ENCODE data around the gene KRTAP5-6.

Gene KRTAP5-6

DNA sequence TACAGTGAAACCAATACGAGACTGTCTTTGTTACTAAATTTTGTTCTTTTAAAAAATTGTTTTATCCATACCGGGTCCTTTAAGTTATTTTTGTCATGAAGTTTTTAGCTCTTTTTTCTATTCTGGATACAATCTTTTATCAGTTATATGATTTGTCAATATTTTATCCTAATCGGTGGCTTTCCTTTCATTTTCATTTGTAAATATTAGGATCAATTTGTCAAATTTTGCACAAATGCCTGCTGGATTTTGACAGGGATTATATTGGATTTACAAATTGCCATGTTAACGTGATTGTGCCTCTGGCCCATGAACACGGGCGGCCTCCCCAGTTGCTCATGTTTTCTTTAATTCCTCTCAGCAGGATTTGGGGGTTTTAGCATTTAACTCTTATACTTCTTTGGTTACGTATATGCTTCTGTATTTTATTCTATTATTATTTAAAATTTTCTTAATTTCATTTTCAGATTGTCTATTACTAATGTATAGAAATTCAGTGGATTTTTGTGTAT, 20.7 kb upstream of the KRTAP5-6 start (continued):
- TF ChIP-seq KLF7 (tag by site-specific recombination; IDR thresholded peaks at IDR 0.05; ENCODE audit: borderline replicate concordance) (no peak), ZNF394 (tag by site-specific recombination; IDR thresholded peaks at IDR 0.05; ENCODE audit: borderline replicate concordance) (no peak), ZNF544 (tag by site-specific recombination; IDR thresholded peaks at IDR 0.05) (no peak), GLI2 (tag by site-specific recombination; IDR thresholded peaks at IDR 0.05; ENCODE audit: borderline replicate concordance, low read depth) (no peak), ZNF404 (tag by site-specific recombination; IDR thresholded peaks at IDR 0.05) (no peak), MYNN (tag by site-specific recombination; IDR thresholded peaks at IDR 0.05; ENCODE audit: borderline replicate concordance) (no peak)
- TF ChIP-seq, protein P1, sequence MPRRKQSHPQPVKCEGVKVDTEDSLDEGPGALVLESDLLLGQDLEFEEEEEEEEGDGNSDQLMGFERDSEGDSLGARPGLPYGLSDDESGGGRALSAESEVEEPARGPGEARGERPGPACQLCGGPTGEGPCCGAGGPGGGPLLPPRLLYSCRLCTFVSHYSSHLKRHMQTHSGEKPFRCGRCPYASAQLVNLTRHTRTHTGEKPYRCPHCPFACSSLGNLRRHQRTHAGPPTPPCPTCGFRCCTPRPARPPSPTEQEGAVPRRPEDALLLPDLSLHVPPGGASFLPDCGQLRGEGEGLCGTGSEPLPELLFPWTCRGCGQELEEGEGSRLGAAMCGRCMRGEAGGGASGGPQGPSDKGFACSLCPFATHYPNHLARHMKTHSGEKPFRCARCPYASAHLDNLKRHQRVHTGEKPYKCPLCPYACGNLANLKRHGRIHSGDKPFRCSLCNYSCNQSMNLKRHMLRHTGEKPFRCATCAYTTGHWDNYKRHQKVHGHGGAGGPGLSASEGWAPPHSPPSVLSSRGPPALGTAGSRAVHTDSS (tag by site-specific recombination; IDR thresholded peaks at IDR 0.05) = no peak

- Histone ChIP-seq H3K27ac (ENCODE audit: extremely low read depth, low read depth, low read length) (no peak overlapping the region), H3K4me3 (ENCODE audit: low read depth, low read length) (no peak overlapping the region), H3K36me3 (ENCODE audit: control insufficient read depth in 2 of 2, insufficient read depth in 1 of 2, low read length in 2 of 2) (no peaks in the 10 kb centered on the region), H3K9me3 (ENCODE audit: control insufficient read depth, insufficient read depth, low read depth, low read length) (no peaks in the 10 kb centered on the region), H3K4me1 (ENCODE audit: control insufficient read depth, insufficient read depth, low read length) (no peaks in the 10 kb centered on the region)
- CTCF ChIA-PET = interaction anchor here (0.7 to 3.6 kb wide), 5 partner anchors 14 to 1121 kb away, joined by 3 to 35 read pairs (median 4); no protein-coding TSS in a partner anchor
- TF ChIP-seq ZNF221 (tag by site-specific recombination; IDR thresholded peaks at IDR 0.05; ENCODE audit: borderline replicate concordance) (no peak), ZNF23 (tag by site-specific recombination; IDR thresholded peaks at IDR 0.05; ENCODE audit: borderline replicate concordance) (no peak), ZNF585B (tag by site-specific recombination; IDR thresholded peaks at IDR 0.05) (no peak)
- POLR2A ChIA-PET = interaction anchor here (0.7 kb wide), 1 partner anchor 25 kb away, joined by 8 read pairs; no protein-coding TSS in a partner anchor
These were observed 17.1 kb upstream of the KRTAP5-6 start for GRCh38 chr11:1679881-1680280.

- CTCF ChIA-PET = interaction anchor here (0.6 to 3.6 kb wide), 12 partner anchors 9 to 474 kb away, joined by 3 to 35 read pairs (median 3); partner anchors contain the start of gene SYT8
- TF ChIP-seq ZNF416 (tag by site-specific recombination; IDR thresholded peaks at IDR 0.05) (no peak), ZNF114 (tag by site-specific recombination; IDR thresholded peaks at IDR 0.05) (no peak), SETDB1 (IDR thresholded peaks at IDR 0.05; ENCODE audit: insufficient read length, low read length) (no peak), ZNF350 (tag by site-specific recombination; IDR thresholded peaks at IDR 0.05) (no peak), ZNF211 (tag by site-specific recombination; IDR thresholded peaks at IDR 0.05; ENCODE audit: low read depth) (no peak), ZBTB7A (tag by site-specific recombination; IDR thresholded peaks at IDR 0.05; ENCODE audit: low read depth) (no peak), MYNN (tag by site-specific recombination; IDR thresholded peaks at IDR 0.05; ENCODE audit: borderline replicate concordance) (no peak), ZNF645 (tag by site-specific recombination; IDR thresholded peaks at IDR 0.05) (no peak), ZNF837 (tag by site-specific recombination; IDR thresholded peaks at IDR 0.05) (no peak), ZNF792 (tag by site-specific recombination; IDR thresholded peaks at IDR 0.05) (no peak), ZNF157 (tag by site-specific recombination; IDR thresholded peaks at IDR 0.05) (no peak)
- TF ChIP-seq, protein P2, sequence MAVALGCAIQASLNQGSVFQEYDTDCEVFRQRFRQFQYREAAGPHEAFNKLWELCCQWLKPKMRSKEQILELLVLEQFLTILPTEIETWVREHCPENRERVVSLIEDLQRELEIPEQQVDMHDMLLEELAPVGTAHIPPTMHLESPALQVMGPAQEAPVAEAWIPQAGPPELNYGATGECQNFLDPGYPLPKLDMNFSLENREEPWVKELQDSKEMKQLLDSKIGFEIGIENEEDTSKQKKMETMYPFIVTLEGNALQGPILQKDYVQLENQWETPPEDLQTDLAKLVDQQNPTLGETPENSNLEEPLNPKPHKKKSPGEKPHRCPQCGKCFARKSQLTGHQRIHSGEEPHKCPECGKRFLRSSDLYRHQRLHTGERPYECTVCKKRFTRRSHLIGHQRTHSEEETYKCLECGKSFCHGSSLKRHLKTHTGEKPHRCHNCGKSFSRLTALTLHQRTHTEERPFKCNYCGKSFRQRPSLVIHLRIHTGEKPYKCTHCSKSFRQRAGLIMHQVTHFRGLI (tag by site-specific recombination; IDR thresholded peaks at IDR 0.05) = no peak
- TF ChIP-seq, protein P3, sequence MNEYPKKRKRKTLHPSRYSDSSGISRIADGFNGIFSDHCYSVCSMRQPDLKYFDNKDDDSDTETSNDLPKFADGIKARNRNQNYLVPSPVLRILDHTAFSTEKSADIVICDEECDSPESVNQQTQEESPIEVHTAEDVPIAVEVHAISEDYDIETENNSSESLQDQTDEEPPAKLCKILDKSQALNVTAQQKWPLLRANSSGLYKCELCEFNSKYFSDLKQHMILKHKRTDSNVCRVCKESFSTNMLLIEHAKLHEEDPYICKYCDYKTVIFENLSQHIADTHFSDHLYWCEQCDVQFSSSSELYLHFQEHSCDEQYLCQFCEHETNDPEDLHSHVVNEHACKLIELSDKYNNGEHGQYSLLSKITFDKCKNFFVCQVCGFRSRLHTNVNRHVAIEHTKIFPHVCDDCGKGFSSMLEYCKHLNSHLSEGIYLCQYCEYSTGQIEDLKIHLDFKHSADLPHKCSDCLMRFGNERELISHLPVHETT (tag by site-specific recombination; IDR thresholded peaks at IDR 0.05) = no peak
- TF ChIP-seq, protein P1 (tag by site-specific recombination; IDR thresholded peaks at IDR 0.05) = no peak
- TF ChIP-seq, protein P4, sequence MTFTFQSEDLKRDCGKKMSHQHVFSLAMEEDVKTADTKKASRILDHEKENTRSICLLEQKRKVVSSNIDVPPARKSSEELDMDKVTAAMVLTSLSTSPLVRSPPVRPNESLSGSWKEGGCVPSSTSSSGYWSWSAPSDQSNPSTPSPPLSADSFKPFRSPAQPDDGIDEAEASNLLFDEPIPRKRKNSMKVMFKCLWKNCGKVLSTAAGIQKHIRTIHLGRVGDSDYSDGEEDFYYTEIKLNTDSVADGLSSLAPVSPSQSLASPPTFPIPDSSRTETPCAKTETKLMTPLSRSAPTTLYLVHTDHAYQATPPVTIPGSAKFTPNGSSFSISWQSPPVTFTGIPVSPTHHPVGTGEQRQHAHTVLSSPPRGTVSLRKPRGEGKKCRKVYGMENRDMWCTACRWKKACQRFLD (tag by site-specific recombination; IDR thresholded peaks at IDR 0.05) = no peak
- no peak overlapping the region for H3K27ac ChIP-seq (ENCODE audit: extremely low read depth, low read depth, low read length)
- no peak overlapping the region for H3K4me3 ChIP-seq (ENCODE audit: low read depth, low read length)
- H3K4me1 ChIP-seq (ENCODE audit: control insufficient read depth, insufficient read depth, low read length) = no peaks in the 10 kb centered on the region
- no peaks in the 10 kb centered on the region for H3K36me3 ChIP-seq (ENCODE audit: control insufficient read depth in 2 of 2, insufficient read depth in 1 of 2, low read length in 2 of 2)
- H3K9me3 ChIP-seq (ENCODE audit: control insufficient read depth, insufficient read depth, low read depth, low read length) = no peaks in the 10 kb centered on the region
- POLR2A ChIA-PET = no interaction called here
These were observed 14.6 kb upstream of the KRTAP5-6 start for GRCh38 chr11:1682225-1682905.
